ENCODE measurements around the gene MRPL53.

DNA sequence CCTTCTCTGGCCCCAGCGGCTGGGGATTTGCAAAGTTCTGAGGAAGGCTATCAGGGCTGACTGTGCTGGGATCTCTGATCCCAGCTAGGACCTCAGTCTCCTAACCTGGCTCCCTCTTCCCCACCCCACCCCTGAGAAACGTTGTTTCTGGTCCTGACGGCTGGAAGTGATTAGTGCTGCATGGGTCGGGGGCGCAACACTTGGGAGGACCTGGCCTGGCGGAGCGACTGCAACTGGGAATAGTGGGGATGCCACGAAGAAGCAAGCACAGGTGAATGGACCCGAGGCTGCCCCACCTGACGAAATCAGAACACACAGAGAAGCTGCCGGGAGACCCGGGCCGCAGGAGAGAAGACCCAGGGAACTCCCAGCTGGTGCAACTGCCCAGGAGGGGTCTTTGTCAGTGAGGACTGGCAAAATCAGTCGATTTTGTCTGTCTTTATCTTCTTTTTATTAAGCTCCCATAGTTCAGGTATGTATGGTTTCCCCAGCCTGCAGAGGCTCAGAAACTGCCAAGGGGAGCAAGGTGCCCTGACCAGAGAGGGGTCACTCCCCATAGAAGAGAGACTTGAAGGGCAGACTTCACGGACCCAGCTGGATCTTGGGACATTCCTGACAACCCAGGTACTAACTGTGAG lies 27.6 kb upstream of the MRPL53 start:
- TF ChIP-seq POLR2AphosphoS5 (IDR thresholded peaks at IDR 0.05; ENCODE audit: low read depth, low read length): no peak
- TF ChIP-seq, protein P1, sequence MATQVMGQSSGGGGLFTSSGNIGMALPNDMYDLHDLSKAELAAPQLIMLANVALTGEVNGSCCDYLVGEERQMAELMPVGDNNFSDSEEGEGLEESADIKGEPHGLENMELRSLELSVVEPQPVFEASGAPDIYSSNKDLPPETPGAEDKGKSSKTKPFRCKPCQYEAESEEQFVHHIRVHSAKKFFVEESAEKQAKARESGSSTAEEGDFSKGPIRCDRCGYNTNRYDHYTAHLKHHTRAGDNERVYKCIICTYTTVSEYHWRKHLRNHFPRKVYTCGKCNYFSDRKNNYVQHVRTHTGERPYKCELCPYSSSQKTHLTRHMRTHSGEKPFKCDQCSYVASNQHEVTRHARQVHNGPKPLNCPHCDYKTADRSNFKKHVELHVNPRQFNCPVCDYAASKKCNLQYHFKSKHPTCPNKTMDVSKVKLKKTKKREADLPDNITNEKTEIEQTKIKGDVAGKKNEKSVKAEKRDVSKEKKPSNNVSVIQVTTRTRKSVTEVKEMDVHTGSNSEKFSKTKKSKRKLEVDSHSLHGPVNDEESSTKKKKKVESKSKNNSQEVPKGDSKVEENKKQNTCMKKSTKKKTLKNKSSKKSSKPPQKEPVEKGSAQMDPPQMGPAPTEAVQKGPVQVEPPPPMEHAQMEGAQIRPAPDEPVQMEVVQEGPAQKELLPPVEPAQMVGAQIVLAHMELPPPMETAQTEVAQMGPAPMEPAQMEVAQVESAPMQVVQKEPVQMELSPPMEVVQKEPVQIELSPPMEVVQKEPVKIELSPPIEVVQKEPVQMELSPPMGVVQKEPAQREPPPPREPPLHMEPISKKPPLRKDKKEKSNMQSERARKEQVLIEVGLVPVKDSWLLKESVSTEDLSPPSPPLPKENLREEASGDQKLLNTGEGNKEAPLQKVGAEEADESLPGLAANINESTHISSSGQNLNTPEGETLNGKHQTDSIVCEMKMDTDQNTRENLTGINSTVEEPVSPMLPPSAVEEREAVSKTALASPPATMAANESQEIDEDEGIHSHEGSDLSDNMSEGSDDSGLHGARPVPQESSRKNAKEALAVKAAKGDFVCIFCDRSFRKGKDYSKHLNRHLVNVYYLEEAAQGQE (IDR thresholded peaks at IDR 0.05; ENCODE audit: insufficient read depth in 1 of 2, low read depth in 2 of 2, low read length in 2 of 2): no peak
- no peak for TF ChIP-seq TAF1 (IDR thresholded peaks at IDR 0.05; ENCODE audit: borderline replicate concordance, insufficient read depth, low read length)
- no peak for TF ChIP-seq SIN3A (IDR thresholded peaks at IDR 0.05; ENCODE audit: borderline replicate concordance, insufficient read depth, low read length)
